HG03342 (cell line): ENCODE results near the gene FOXRED1.
"Not testable (repeated sequence)": the region's sequence is repeated elsewhere in the genome, so short reads cannot be mapped to it uniquely, and the experiment has no call there.

Experiments used
- ATAC-seq: cut with Tn5 transposase; IDR thresholded peaks from one replicate; pipeline ENCODE4 v1.9.1; 2021; ENCODE audit warnings: mild to moderate bottlenecking, moderate library complexity; ENCODE audit not compliant: unreplicated experiment

Gene FOXRED1

GRCh38 chr11:126268708-126269579, at the start of gene FOXRED1, which contains the start of gene SRPRA:
FOXRED1 (plus strand) TSS chr11:126269154; CDS start chr11:126269207, 53 bp downstream.
SRPRA (minus strand) TSS chr11:126268895; CDS start chr11:126268804, 91 bp downstream.
- ATAC-seq, result peak; percentile 99

- no peak for ATAC-seq
Observed at GRCh38 chr11:126219547-126219946, 49.4 kb upstream of the FOXRED1 start.

GRCh38 chr11:126224647-126225294, 44.2 kb upstream of the FOXRED1 start:
- no peak for ATAC-seq

DNA sequence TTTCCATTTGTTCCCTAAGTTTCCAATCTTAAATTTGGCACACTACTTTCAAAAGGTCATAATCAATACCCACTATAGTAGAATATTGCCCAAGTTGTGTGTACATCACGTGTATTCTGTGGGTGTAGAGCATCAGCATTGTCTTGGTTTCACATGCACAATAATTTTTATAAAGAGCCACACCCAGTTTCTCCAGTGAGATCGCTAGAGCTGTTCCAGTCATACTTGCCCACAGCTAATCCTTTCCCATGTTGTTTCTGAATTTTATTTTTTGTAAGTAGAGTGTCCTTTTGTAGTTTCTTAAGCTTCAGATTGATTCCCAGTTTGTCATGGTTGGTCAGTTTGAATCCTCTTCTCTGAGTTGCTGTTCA, 43.7 kb upstream of the FOXRED1 start:
- no peak for ATAC-seq

GRCh38 chr11:126226334-126227084, 42.4 kb upstream of the FOXRED1 start:
- ATAC-seq, result no peak

GRCh38 chr11:126229858-126230540, 39.0 kb upstream of the FOXRED1 start:
- ATAC-seq, result no peak

- no peak for ATAC-seq
Observed at GRCh38 chr11:126231725-126232459, 37.1 kb upstream of the FOXRED1 start.

DNA sequence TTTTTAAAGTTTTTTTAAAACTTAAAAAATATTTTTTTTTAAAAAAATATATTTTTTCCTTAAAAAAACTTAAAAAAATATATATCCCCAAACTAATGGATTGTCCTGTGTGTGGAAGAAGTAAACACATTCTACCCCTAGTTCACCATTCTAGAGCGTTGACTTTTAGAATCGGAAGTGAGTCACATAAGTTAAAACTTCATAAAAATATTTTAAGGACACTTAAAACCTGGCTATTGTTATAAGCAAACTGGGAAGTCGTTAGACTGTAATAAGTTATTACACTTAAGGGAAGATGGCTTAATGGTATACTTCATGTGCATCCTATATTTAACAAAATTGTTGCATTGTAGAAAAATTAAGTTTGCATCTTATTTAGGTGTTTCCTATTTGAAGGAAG, 36.3 kb upstream of the FOXRED1 start:
- no peak for ATAC-seq

GRCh38 chr11:126233391-126233790, 35.6 kb upstream of the FOXRED1 start:
- no peak for ATAC-seq

DNA sequence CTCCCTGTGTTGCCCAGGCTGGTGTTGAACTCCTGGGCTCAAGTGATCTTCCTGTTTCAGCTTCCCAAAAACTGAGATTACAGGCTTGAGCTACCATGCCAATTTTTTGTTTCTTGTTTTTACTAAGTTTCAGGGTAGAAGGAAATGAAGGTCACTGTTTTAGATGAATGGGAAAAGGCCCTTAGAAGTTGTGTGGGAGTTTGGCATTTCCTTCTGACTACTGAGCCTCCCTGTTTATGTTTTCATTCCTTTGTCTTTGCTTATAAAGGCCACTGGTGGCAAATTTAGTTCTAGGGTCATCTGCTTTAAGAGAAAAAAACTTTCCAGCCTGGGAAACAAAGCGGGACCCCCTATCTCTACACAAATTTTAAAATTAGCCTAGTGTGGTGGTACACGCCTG, 22.3 kb upstream of the FOXRED1 start:
- ATAC-seq, result no peak

DNA sequence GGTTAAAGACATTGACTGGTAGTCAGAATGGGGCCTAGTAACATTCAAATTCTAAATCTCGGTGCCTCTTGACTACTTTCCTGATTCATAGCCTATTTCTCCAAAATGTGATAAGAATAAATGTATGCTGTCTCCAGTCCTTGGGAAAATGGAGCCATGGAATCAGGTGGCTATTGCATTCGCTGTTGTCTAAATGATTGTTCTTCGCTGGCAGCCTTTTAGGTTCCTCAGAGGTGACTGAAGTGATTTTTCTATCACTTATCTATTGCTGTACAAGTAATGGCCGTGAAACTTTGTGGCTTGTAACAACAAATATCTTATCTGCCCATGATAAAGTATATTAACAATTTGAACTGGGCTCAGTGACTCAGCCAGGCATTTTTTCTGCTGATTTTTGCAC, 15.7 kb upstream of the FOXRED1 start:
- ATAC-seq, result no peak

DNA sequence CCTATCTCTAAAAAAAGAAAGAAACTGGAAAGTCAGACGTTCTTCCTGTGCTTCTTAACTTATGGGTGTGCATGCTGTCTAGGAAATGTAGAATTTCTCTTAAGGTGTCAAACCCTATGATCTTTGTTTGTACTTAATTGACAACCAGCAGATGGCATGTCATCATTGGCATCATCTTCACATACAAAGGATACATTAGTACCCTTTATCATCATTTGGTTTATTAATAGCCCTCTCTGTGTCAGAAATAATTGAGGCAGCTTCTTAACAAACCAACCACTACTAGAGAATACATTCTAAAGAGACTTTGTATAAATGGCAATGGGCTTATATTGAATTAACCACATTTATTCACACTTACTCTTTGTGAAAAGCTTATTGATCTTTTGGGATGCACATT, 14.1 kb upstream of the FOXRED1 start:
- no peak for ATAC-seq

- not testable (repeated sequence) for ATAC-seq
Observed at GRCh38 chr11:126255507-126255906, 13.4 kb upstream of the FOXRED1 start.

DNA sequence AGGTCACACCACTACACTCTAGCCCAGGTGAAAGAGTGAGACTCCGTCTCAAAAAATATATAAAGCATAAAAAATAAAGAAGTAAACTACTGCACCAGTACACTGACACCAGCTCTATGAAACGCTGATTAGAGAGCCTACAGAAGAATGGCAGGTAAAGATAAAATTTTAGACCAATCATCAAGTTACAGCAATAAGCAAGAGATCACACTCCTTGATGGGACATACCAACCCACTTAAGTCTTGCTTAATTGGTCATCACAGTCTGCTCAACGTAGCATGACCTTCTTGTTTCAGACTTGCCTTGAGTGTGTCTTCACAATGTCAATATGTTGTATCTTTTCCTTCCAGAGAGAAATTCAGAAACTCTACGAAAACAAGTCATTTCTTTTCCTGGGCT, 12.7 kb upstream of the FOXRED1 start:
- no peak for ATAC-seq

DNA sequence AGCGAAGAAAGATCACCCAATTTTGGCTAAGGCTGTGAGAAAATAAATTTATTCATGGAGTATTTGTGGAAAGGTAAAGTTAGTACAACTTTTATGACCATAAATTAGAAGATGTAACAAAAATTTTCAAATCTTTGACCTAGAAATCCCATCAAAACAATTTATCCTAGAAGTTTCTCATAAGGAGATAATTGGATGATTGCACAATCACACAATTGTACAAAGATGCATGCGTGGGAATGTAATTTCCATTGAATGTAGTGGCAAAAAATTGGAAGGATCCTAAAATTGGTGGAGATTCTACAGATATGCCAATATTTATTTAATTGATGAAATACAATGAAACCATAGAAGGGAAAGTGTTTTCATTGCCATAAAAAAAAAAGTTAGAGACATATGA, 11.8 kb upstream of the FOXRED1 start:
- no peak for ATAC-seq

DNA sequence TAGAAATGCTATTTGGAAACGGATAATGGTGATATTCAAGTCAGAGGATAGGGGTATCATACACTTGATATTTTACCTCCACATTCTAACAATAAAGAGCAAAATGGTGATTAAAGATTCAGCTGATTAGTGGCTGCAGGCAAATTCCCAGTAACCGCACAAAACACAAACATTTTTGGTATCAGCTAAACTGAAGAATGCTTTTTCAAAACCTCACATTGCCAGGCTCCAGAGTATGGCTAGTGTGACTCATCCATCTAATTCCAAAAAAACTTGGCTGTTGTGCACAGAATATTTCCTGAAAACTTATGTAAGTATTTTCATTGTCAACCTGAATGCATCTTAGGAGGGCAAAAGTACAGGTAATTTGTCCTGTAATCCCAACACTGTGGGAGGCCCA, 11.2 kb upstream of the FOXRED1 start:
- ATAC-seq, result no peak

DNA sequence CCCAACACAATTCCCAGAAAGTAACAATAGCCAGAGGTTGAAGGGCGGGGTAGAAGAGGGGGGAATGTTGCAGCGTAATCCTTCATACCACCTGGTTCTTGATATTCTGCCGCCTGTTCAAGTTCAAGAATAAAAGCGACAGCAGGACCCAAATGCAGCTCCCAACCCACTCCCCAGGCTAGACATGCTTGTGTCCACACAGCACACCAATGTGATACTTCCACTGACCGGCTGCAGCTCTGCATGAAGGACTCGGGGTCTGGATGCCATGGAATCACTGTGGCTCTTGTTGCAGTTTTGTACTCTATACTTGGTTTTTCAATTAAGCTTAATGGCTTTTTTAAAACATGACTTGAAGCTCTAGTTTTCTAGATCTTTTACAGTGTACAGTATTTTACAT, 6.7 kb upstream of the FOXRED1 start:
- no peak for ATAC-seq

DNA sequence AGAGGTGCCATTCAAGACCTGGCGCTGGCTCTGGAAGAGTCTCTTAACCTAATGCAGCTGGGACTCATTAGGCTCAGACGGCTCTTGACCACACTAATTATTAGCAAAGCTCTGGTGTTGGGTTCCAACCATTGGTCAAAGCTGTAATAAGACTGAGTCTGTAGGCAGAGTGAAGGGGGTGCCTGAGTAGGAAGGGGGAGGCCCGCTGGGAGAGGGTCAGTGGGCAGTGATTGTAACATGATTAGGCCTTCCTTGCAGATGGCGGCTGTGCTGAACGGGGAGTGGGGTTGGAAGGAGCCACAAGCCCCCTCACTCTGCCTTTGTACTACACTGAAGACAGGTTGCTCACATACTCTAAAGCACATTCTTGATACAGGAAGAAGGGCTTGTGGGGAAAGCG, 5.5 kb upstream of the FOXRED1 start:
- ATAC-seq, result no peak

DNA sequence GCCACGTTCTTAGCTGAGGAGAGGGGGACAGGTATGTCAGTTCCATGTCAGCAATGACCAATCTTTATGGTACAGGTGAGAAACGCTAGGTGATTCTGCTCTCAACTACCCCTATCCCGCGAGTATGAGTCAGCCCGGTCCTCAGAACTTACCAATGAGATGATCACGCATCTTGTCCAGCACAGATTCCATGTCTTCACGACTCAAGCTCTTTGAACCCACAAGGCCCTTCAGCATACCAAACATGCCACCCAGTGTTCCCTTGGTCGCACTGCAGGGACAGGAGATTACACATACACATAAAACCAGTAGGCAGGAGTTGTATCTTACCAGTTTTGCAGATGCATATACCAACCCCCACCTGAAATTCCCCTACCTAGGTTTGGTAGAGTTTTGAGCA, 3.1 kb upstream of the FOXRED1 start:
- no peak for ATAC-seq

DNA sequence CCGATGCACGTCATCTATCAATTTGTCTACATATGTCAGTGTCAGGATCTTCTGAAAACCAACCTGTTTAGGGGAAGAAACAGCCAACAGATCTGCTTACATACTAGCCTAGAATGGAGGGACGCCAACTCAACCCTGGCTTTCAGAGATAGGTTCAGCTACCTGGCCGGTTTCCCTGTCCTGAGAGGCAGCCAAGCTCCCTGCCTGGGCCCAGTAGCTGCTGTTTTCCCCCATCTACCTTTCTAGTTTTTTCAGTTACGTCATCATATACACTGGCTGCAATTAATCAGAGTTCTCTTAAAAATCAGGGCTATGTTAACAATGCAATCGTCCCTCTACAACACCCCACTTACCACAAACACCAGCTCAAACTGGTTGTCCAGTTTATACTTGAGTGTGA, 1.3 kb upstream of the FOXRED1 start:
- no peak for ATAC-seq
